Measurements from ENCODE around the gene CHCHD2. TPM values are rescaled to one million over a fixed set of nuclear protein-coding genes. Genes with fewer than 3 reads are reported as not detected.
A peak's percentile ranks its signal among the peaks of the same experiment; 100 is the strongest.
"Not testable (repeated sequence)": the region's sequence is repeated elsewhere in the genome, so short reads cannot be mapped to it uniquely, and the experiment has no call there.

CHCHD2 gene
- total and polyA plus RNA-seq, 5 donors from 2014 or later, result 243 to 622 (median 529) TPM

DNA sequence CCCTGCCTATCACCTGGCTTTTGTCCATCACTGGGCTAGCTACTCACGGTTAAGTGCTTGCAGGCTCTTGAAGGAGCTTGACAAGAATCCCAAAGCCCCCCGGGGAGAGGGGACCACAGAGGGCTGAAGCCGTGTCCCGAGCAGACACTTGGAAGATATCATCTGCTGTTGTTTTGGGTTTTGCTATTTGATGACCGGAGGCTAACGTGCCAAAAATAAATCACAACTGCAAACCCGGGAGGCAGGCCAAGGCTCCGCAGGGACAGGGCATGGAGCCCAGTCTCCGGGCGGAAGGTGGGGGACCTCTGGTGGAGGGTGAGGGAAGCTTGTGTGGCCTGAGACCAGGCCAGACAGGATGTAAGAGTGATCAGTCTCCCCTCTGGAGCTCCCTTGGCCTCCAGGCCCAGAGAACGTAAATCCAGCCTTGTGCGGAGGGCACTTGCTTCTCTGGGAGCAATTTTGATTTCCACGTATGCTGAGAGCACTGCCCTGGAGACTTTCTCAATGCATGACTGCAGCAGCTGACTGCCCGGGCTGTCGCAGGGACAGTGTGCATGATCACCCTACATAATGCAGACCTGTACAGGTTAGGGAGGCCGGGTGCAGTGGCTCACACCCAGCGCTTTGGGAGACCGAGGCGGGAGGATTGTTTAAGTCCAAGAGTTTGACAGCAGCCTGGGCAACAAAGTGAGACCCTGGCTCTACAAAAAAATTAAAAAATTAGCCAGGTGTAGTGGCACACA lies 13.3 kb downstream of the CHCHD2 start, which contains the start of gene PHKG1:
PHKG1 (minus strand) TSS at position 164 of the 743 bp plus-strand sequence. CDS start 4,011 bp downstream, outside the sequence.
- DNase-seq (no peak), ATAC-seq (ENCODE audit: low read depth in 2 of 2) (no peak)
- Mint-ChIP-seq H3K4me3 (peak within 1 kb of the TSS in 1 of 4 donors; percentile 15), H3K4me1 (peaks cover 0 to 2% (median 0%) of the 10 kb centered on the region in 4 donors), H3K36me3 (peaks cover 7% of the 10 kb centered on the region), H3K27ac (peak within 1 kb of the TSS in 2 of 3 donors; percentile 36 to 62), H3K9me3 (no peaks in the 10 kb centered on the region), H3K27me3 (no peaks in the 10 kb centered on the region)
- no peaks in the 10 kb centered on the region for H3K4me1 ChIP-seq (ENCODE audit: control insufficient read depth, insufficient read depth, low read length, poor library complexity, severe bottlenecking)
- no peaks in the 10 kb centered on the region for H3K27me3 ChIP-seq (ENCODE audit: control insufficient read depth, insufficient read depth, low read length)
- H3K4me3 ChIP-seq (ENCODE audit: low read depth, low read length), result no peak within 1 kb of the TSS
- no peaks in the 10 kb centered on the region for H3K9me3 ChIP-seq (ENCODE audit: control insufficient read depth in 2 of 2, low read length in 2 of 2)
- no peak within 1 kb of the TSS for H3K27ac ChIP-seq (ENCODE audit: insufficient read depth, low read length, poor library complexity, severe bottlenecking)
- peaks cover 3% of the 10 kb centered on the region for H3K36me3 ChIP-seq (ENCODE audit: control insufficient read depth, insufficient read depth, low read length)

DNA sequence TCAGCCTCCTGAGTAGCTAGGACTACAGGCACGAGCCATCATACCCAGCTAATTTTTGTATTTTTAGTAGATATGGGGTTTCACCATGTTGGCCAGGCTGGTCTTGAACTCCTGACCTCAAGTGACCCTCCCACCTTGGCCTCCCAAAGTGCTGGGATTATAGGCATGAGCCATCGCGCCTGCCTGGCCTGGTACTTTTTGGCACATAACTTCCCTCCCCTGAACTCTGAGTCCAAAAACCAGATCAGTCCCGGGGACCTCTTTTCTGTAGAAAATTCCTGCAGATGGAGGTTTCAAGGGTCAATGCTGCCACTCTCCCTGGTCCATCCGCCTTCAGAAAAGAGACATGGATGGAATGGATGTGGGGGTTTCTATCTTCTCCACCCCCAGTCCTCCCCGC lies 13.9 kb downstream of the CHCHD2 start:
- H3K36me3 ChIP-seq (ENCODE audit: control insufficient read depth, insufficient read depth, low read length); H3K27me3 ChIP-seq (ENCODE audit: control insufficient read depth, insufficient read depth, low read length); H3K27ac ChIP-seq (ENCODE audit: insufficient read depth, low read length, poor library complexity, severe bottlenecking); ATAC-seq (ENCODE audit: low read depth in 2 of 2); H3K4me1 ChIP-seq (ENCODE audit: control insufficient read depth, insufficient read depth, low read length, poor library complexity, severe bottlenecking); H3K4me1 Mint-ChIP-seq; H3K36me3 Mint-ChIP-seq; H3K9me3 ChIP-seq (ENCODE audit: control insufficient read depth in 2 of 2, low read length in 2 of 2); H3K4me3 ChIP-seq (ENCODE audit: low read depth, low read length); H3K9me3 Mint-ChIP-seq; DNase-seq; H3K27me3 Mint-ChIP-seq: not testable (repeated sequence)
- peak overlapping the region in 1 of 3 donors; percentile 62 for H3K27ac Mint-ChIP-seq
- peak overlapping the region in 1 of 4 donors; percentile 15 for H3K4me3 Mint-ChIP-seq

DNA sequence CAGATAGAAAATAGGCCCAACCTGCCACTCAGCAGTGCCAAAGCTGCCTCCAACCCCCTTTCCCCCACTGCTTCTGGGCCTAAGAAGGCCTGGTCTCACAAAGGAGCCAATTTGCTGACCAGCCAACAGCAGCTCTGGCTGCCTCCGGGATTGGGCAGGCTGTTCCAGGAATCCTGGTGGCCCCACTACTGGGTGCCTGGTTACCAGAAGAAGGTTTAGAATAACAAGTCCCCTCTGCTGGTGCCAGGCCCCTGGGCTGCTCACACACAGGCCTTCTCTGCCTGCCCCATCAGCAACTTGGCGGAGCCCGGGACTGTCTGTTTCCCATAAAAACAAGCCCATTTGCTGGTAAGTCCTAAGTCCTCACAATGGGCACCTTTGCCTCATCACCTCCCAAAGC lies 14.7 kb downstream of the CHCHD2 start:
- Mint-ChIP-seq H3K4me1 (peaks cover 0 to 2% (median 0%) of the 10 kb centered on the region in 4 donors), H3K36me3 (peaks cover 7% of the 10 kb centered on the region), H3K4me3 (no peak overlapping the region), H3K9me3 (no peaks in the 10 kb centered on the region), H3K27me3 (no peaks in the 10 kb centered on the region), H3K27ac (no peak overlapping the region)
- no peak for ATAC-seq (ENCODE audit: low read depth in 2 of 2)
- H3K27me3 ChIP-seq (ENCODE audit: control insufficient read depth, insufficient read depth, low read length), result no peaks in the 10 kb centered on the region
- H3K27ac ChIP-seq (ENCODE audit: insufficient read depth, low read length, poor library complexity, severe bottlenecking), result no peak overlapping the region
- H3K4me3 ChIP-seq (ENCODE audit: low read depth, low read length), result no peak overlapping the region
- no peaks in the 10 kb centered on the region for H3K9me3 ChIP-seq (ENCODE audit: control insufficient read depth in 2 of 2, low read length in 2 of 2)
- DNase-seq, result no peak
- H3K4me1 ChIP-seq (ENCODE audit: control insufficient read depth, insufficient read depth, low read length, poor library complexity, severe bottlenecking), result no peaks in the 10 kb centered on the region
- peaks cover 8% of the 10 kb centered on the region for H3K36me3 ChIP-seq (ENCODE audit: control insufficient read depth, insufficient read depth, low read length)

DNA sequence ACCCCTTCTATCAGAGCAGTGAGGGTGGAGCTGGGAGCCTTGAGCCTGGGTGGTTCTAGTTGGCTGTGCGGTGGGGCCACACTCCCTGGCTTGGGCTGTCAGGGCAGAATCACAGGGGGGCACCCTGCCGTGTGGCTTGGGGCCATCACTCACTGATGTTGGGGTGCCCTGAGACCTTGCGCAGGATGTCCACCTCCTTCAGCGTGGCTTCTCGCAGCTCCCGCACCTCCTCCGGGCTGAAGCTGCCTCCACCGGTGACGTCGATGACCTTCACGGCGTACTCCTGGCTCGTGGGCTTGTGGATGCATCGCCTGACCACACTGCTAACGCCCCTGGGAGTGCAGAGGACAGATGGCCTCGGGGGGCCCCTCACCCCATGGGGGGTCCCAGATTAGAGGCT lies 18.8 kb downstream of the CHCHD2 start:
- H3K4me1 ChIP-seq (ENCODE audit: control insufficient read depth, insufficient read depth, low read length, poor library complexity, severe bottlenecking), result no peaks in the 10 kb centered on the region
- no peak for DNase-seq
- H3K9me3 Mint-ChIP-seq, result no peaks in the 10 kb centered on the region
- H3K27ac Mint-ChIP-seq, result no peak overlapping the region
- H3K36me3 ChIP-seq (ENCODE audit: control insufficient read depth, insufficient read depth, low read length), result peaks cover 8% of the 10 kb centered on the region
- H3K4me1 Mint-ChIP-seq, result peaks cover 0 to 3% (median 0%) of the 10 kb centered on the region in 4 donors
- no peaks in the 10 kb centered on the region for H3K9me3 ChIP-seq (ENCODE audit: control insufficient read depth in 2 of 2, low read length in 2 of 2)
- ATAC-seq (ENCODE audit: low read depth in 2 of 2), result no peak
- H3K4me3 Mint-ChIP-seq, result no peak overlapping the region
- H3K27ac ChIP-seq (ENCODE audit: insufficient read depth, low read length, poor library complexity, severe bottlenecking), result no peak overlapping the region
- no peaks in the 10 kb centered on the region for H3K27me3 ChIP-seq (ENCODE audit: control insufficient read depth, insufficient read depth, low read length)
- no peak overlapping the region for H3K4me3 ChIP-seq (ENCODE audit: low read depth, low read length)
- peaks cover 11% of the 10 kb centered on the region for H3K36me3 Mint-ChIP-seq
- H3K27me3 Mint-ChIP-seq, result no peaks in the 10 kb centered on the region

DNA sequence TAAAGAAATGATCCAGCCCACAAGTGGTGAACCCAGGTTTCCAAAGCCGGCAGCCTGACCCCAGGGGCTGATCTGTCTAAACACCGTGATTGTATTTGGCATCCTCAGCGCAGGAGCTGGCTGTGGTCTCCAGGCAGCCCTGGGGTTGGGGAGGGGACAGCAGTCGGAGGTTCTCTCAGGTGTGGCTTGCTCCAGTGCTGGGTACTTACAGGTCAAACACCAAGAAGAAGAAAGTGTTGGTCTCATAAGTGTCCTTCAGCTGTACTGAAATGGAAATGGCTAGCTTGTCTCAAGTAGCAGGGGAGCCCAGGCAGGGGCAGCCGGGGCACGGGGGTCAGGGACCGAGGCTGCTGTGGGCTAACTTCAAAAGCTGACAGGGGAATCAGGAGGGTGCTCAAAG lies 19.5 kb downstream of the CHCHD2 start:
- Histone ChIP-seq H3K4me1 (ENCODE audit: control insufficient read depth, insufficient read depth, low read length, poor library complexity, severe bottlenecking) (no peaks in the 10 kb centered on the region), H3K27me3 (ENCODE audit: control insufficient read depth, insufficient read depth, low read length) (no peaks in the 10 kb centered on the region), H3K9me3 (ENCODE audit: control insufficient read depth in 2 of 2, low read length in 2 of 2) (no peaks in the 10 kb centered on the region), H3K27ac (ENCODE audit: insufficient read depth, low read length, poor library complexity, severe bottlenecking) (no peak overlapping the region), H3K4me3 (ENCODE audit: low read depth, low read length) (no peak overlapping the region), H3K36me3 (ENCODE audit: control insufficient read depth, insufficient read depth, low read length) (peaks cover 8% of the 10 kb centered on the region)
- no peak for DNase-seq
- ATAC-seq (ENCODE audit: low read depth in 2 of 2), result no peak
- Mint-ChIP-seq H3K27me3 (no peaks in the 10 kb centered on the region), H3K27ac (no peak overlapping the region), H3K36me3 (peaks cover 11% of the 10 kb centered on the region), H3K9me3 (no peaks in the 10 kb centered on the region), H3K4me3 (no peak overlapping the region), H3K4me1 (peaks cover 0 to 3% (median 0%) of the 10 kb centered on the region in 4 donors)

DNA sequence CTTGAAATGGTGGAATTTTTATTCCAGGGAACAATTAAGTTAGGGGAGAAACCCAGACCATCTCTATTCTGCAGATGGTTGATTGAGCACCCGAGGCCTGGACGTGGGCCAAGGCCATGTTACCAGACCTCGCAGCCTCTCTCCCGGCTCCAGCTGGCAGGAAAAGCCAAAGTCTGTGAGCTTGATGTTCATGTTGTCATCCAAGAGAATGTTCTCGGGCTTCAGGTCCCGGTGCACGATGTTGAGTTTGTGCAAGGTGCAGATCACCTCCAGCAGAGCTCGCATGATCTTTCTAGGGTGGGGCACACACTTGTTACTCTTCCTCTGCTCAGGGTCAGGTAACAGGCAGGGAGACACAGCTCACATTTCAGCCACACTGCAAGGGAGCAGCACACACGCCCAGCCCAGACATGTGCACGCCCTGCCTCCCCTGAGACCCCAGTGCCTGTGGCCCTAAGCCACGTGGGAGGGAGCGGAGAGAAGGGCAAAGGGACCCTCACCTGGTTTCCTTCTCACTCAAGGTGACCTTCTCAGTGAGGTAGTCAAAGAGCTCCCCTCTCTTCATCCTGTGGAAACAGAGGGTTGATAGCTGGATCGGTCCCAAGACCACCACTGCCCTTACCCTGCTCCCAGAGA lies 23.0 kb downstream of the CHCHD2 start:
- no peaks in the 10 kb centered on the region for H3K9me3 Mint-ChIP-seq
- Histone ChIP-seq H3K27me3 (ENCODE audit: control insufficient read depth, insufficient read depth, low read length) (no peaks in the 10 kb centered on the region), H3K4me1 (ENCODE audit: control insufficient read depth, insufficient read depth, low read length, poor library complexity, severe bottlenecking) (no peaks in the 10 kb centered on the region), H3K9me3 (ENCODE audit: control insufficient read depth in 2 of 2, low read length in 2 of 2) (no peaks in the 10 kb centered on the region), H3K36me3 (ENCODE audit: control insufficient read depth, insufficient read depth, low read length) (peaks cover 23% of the 10 kb centered on the region), H3K27ac (ENCODE audit: insufficient read depth, low read length, poor library complexity, severe bottlenecking) (no peak overlapping the region), H3K4me3 (ENCODE audit: low read depth, low read length) (no peak overlapping the region)
- ATAC-seq (ENCODE audit: low read depth in 2 of 2), result peak in 1 of 2 donors; percentile 5
- H3K27ac Mint-ChIP-seq, result peak overlapping the region in 1 of 3 donors; percentile 64
- H3K36me3 Mint-ChIP-seq, result peaks cover 16% of the 10 kb centered on the region
- no peaks in the 10 kb centered on the region for H3K27me3 Mint-ChIP-seq
- peaks cover 0 to 3% (median 0%) of the 10 kb centered on the region in 4 donors for H3K4me1 Mint-ChIP-seq
- H3K4me3 Mint-ChIP-seq, result no peak overlapping the region
- DNase-seq, result no peak

DNA sequence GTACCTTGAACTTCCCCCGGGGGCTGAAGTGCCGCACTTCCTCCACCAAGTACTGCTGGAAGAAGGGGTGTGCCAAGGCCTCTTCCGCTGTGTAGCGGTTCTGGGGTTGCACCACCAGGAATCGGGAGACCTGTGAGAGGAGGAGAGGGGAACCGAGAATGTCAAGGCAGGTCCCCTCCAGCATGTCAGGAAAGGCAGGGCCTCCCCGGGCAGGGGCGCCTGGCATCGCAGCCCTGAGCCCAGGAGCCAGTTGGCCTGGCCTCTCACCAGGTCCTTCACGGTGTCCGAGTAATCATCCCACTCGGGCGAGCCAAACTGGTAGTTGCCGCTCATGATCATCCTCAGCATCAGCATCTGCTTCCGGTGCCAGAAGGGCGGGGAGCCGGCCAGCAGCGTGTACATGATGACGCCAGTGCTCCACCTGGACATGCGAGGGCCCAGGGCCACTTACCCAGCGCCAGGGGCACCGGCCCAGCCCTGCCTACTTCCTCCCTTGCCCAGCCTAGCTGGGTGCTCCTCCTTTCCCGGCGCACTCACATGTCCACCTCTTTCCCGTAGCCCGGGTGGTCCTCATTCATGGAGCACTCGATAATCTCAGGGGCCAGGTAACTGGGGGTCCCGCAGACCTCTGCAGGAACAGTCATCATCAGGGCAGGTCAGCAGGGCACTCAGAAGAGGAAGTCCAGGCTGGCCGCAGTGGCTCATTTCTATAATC lies 24.5 kb downstream of the CHCHD2 start:
- Histone ChIP-seq H3K36me3 (ENCODE audit: control insufficient read depth, insufficient read depth, low read length) (peaks cover 24% of the 10 kb centered on the region), H3K4me1 (ENCODE audit: control insufficient read depth, insufficient read depth, low read length, poor library complexity, severe bottlenecking) (no peaks in the 10 kb centered on the region), H3K9me3 (ENCODE audit: control insufficient read depth in 2 of 2, low read length in 2 of 2) (no peaks in the 10 kb centered on the region), H3K4me3 (ENCODE audit: low read depth, low read length) (no peak overlapping the region), H3K27me3 (ENCODE audit: control insufficient read depth, insufficient read depth, low read length) (no peaks in the 10 kb centered on the region), H3K27ac (ENCODE audit: insufficient read depth, low read length, poor library complexity, severe bottlenecking) (no peak overlapping the region)
- H3K27ac Mint-ChIP-seq, result no peak overlapping the region
- H3K9me3 Mint-ChIP-seq, result no peaks in the 10 kb centered on the region
- no peak overlapping the region for H3K4me3 Mint-ChIP-seq
- H3K36me3 Mint-ChIP-seq, result peaks cover 17% of the 10 kb centered on the region
- ATAC-seq (ENCODE audit: low read depth in 2 of 2), result no peak
- no peak for DNase-seq
- peaks cover 0 to 3% (median 0%) of the 10 kb centered on the region in 4 donors for H3K4me1 Mint-ChIP-seq
- no peaks in the 10 kb centered on the region for H3K27me3 Mint-ChIP-seq

Measured in CD4-positive, CD25-positive, alpha-beta regulatory T cell (primary cell).